HEK293 (cell line): ENCODE measurements around the gene SLMAP.

Source experiments
- CTCF ChIA-PET: fragments of 350-600 bp; formaldehyde crosslinking; extraction: SDS; loops from one replicate; lab custom pipeline; 2021; ENCODE audit warnings: antibody characterized with exemption; lab: Yijun Ruan, JAX
- POLR2A ChIA-PET: fragments of 300-600 bp; formaldehyde crosslinking; extraction: SDS; loops from one replicate; lab custom pipeline; 2020; ENCODE audit warnings: antibody characterized with exemption, inconsistent platforms; lab: Yijun Ruan, JAX
- H3K27ac ChIP-seq: fragments of 200-500 bp; sonication (Bioruptor generic); 2 replicates; pipeline ENCODE4 v1.5.1; 2014; ENCODE audit warnings: low read depth, low read length, control low read depth, inconsistent platforms; ENCODE audit errors: extremely low read depth
- H3K36me3 ChIP-seq, 2 experiments: fragments of 200-500 bp in 1 of 2; sonication (Bioruptor generic) in 1 of 2; 1 replicate in 1 of 2; 2 replicates in 1 of 2; pipeline ENCODE4 v1.5.1; 2014 to 2017; ENCODE audit warnings: inconsistent platforms in 2 of 2, low read length in 2 of 2; ENCODE audit not compliant: control insufficient read depth in 2 of 2, insufficient read depth in 1 of 2
- H3K4me1 ChIP-seq: fragments of 200-500 bp; sonication (Bioruptor generic); 2 replicates; pipeline ENCODE4 v1.5.1; 2014; ENCODE audit warnings: mild to moderate bottlenecking, low read length, inconsistent platforms; ENCODE audit not compliant: control insufficient read depth, insufficient read depth
- H3K4me3 ChIP-seq: 2 replicates; pipeline ENCODE4 v1.5.1; 2011; ENCODE audit warnings: low read depth, mild to moderate bottlenecking, control low read depth, low read length, moderate library complexity
- H3K9me3 ChIP-seq: fragments of 200-500 bp; sonication (Bioruptor generic); 2 replicates; pipeline ENCODE4 v1.5.1; 2014; ENCODE audit warnings: low read depth, low read length, inconsistent platforms; ENCODE audit not compliant: control insufficient read depth, insufficient read depth
- KLF1 ChIP-seq: fragments of 450-650 bp; formaldehyde crosslinking; IDR thresholded peaks from 2 replicates; pipeline ENCODE4 v1.5.1; 2016; ENCODE audit warnings: missing biosample characterization, missing genetic modification characterization
- SCRT2 ChIP-seq: fragments of 450-650 bp; formaldehyde crosslinking; IDR thresholded peaks from 2 replicates; pipeline ENCODE4 v1.5.1; 2016; ENCODE audit warnings: missing biosample characterization, missing genetic modification characterization
- ZNF366 ChIP-seq: fragments of 450-650 bp; formaldehyde crosslinking; conservative IDR thresholded peaks from 2 replicates; pipeline ENCODE4 v1.5.1; 2016; ENCODE audit warnings: missing biosample characterization, missing genetic modification characterization

Gene SLMAP

DNA sequence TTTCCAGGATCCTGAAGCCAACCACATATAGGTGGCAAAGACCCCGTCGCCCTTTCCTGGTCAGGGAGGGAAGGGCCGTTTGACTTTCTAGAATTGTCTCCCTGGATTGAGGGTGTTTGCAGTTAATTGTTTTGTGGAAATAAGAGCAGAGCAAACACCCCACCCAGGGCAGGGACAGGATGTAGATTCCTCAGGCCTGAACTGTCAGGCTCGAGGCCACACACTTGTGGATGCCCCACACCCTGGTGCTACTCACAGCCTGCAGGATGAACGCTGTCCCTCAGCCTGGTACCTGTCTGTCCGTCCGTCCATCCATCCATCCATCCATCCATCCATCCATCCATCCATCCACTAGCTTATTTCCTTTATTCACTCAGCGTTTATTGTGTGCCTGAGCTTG lies 222.2 kb downstream of the SLMAP start:
- H3K4me1 ChIP-seq = no peaks in the 10 kb centered on the region
- H3K36me3 ChIP-seq = no peaks in the 10 kb centered on the region
- H3K9me3 ChIP-seq = no peaks in the 10 kb centered on the region
- no peak overlapping the region for H3K4me3 ChIP-seq
- ChIA-PET CTCF (interaction anchor here (0.9 kb wide), 1 partner anchor 66 kb away, joined by 3 read pairs; no protein-coding TSS in a partner anchor), POLR2A (no interaction called here)
- H3K27ac ChIP-seq = no peak overlapping the region
- TF ChIP-seq SCRT2 (tag by site-specific recombination) (no peak), ZNF366 (tag by site-specific recombination) (peak; percentile 61), KLF1 (tag by site-specific recombination) (peak; percentile 26; the same call in 1 of the 2 replicates)
- TF ChIP-seq, all 188 proteins: peak for 2
